ENCODE measurements around the gene MUC5B. TPM values are rescaled to one million over a fixed set of nuclear protein-coding genes. Genes with fewer than 3 reads are reported as not detected.
"Not testable (repeated sequence)": the region's sequence is repeated elsewhere in the genome, so short reads cannot be mapped to it uniquely, and the experiment has no call there.

Gene MUC5B
- total and polyA plus RNA-seq, 2 of the 13 experiments (the other 11 are each of a cell fraction or from before 2014, with no cell fraction given): 0.01 TPM; not detected in 1

DNA sequence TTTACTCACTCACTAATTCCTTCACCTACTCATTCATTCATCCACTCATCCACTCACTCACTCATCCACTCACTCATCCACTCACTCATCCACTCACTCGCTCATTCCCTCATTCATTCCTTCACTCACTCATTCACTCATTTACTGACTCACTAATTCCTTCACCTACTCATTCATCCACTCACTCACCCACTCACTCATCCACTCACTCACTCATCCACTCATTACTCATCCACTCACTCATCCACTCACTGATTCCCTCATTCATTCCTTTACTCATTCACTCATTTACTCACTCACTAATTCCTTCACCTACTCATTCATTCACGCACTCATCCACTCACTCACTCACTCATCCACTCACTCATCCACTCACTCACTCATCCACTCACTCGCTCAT is 49.5 kb upstream of the MUC5B start:
- BruUV-seq (replicated peaks); POLR2A ChIA-PET; FAIRE-seq: not testable (repeated sequence)

DNA sequence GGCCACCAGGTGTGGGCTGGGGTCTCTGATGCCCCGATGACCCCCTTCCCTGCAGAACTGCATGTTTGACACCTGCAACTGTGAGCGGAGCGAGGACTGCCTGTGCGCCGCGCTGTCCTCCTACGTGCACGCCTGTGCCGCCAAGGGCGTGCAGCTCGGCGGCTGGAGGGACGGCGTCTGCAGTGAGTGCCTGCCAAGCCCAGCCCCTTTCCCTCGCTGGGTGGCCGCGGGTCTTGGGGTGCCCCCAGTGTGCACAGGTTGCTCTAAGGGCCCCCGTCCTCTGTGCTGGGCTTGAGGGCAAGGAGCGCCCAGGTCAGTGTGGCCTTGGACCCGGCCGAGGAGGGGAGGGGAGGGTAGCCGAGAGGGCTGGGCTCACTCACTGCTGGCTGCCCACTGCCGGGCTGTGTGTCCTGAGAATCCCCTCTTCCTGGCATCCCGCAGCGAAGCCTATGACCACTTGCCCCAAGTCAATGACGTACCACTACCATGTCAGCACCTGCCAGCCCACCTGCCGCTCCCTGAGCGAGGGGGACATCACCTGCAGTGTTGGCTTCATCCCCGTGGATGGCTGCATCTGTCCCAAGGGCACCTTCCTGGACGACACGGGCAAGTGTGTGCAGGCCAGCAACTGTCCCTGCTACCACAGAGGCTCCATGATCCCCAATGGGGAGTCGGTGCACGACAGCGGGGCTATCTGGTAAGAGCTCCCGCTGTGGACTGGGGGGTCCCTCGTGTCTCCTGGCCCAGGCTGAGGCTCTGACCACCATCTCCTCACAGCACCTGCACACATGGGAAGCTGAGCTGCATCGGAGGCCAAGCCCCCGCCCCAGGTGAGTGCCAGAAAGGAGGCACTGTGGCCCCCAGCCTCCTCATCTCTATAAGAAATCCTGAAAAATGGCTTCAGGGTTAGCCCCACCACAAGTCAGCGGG is 48.2 kb upstream of the MUC5B start:
- H3K4me1 ChIP-seq (ENCODE audit: insufficient read depth, low read length): no peaks in the 10 kb centered on the region
- DNase-seq (ENCODE audit: low spot score) (no peak), FAIRE-seq (no peak), ATAC-seq (no peak)
- no peak overlapping the region for H3K9ac ChIP-seq (ENCODE audit: insufficient read depth, low read depth, low read length)
- no peak overlapping the region for H3K27ac ChIP-seq (ENCODE audit: extremely low read length, insufficient read depth, low read length)
- WGBS (ENCODE audit: low lambda C conversion rate): 53% methylated on average over 10 of the region's 39 CpGs
- ChIA-PET POLR2A (no interaction called here), CTCF (ENCODE audit: low intra/inter-chr PET ratio, low total read pairs) (no interaction called here)
- intact Hi-C loops (cut with micrococcal nuclease; ENCODE audit: unreplicated experiment): no loop called here
- H3K4me3 ChIP-seq (replicated peaks in 1 of 3; ENCODE audit: insufficient read depth in 1 of 3, low read depth in 2 of 3, low read length in 3 of 3): no peak overlapping the region
- no TSS peak for BruUV-seq (replicated peaks)
- no peak overlapping the region for H2AFZ ChIP-seq (ENCODE audit: low read length)
- in situ Hi-C loops (cut with HindIII; ENCODE audit: extremely low pct_ligation_motif_present, low pct_unique_long_range_greater_than_20kb): no loop called here
- no peaks in the 10 kb centered on the region for H3K36me3 ChIP-seq (replicated peaks in 1 of 2; ENCODE audit: control insufficient read depth in 1 of 2, insufficient read depth in 2 of 2, low read length in 2 of 2)
- H3K9me3 ChIP-seq (ENCODE audit: low read length): peaks cover 13% of the 10 kb centered on the region; the same call in 1 of the 2 replicates
- no peaks in the 10 kb centered on the region for H3K79me2 ChIP-seq (ENCODE audit: insufficient read depth, low read length)
- peaks cover 0 to 12% of the 10 kb centered on the region in 2 experiments; a peak in 2 of 5 replicates for H3K27me3 ChIP-seq (ENCODE audit: control insufficient read depth in 1 of 2, insufficient read depth in 2 of 2, low read length in 2 of 2)
- no peaks in the 10 kb centered on the region for H4K20me1 ChIP-seq (ENCODE audit: insufficient read depth, low read length)
- H3K4me2 ChIP-seq (ENCODE audit: low read depth, low read length): no peak overlapping the region
- no peak for TF ChIP-seq HDAC6 (IDR thresholded peaks at IDR 0.05; ENCODE audit: low read depth, low read length)
- TF ChIP-seq KAT7 (CRISPR knock-in tag; IDR thresholded peaks at IDR 0.05; ENCODE audit: borderline replicate concordance): no peak
- no peak for TF ChIP-seq ZKSCAN8 (CRISPR knock-in tag; IDR thresholded peaks at IDR 0.05; ENCODE audit: borderline replicate concordance)
- no peak for TF ChIP-seq ZNF749 (CRISPR knock-in tag; IDR thresholded peaks at IDR 0.05; ENCODE audit: borderline replicate concordance)
- TF ChIP-seq IKZF4 (CRISPR knock-in tag; IDR thresholded peaks at IDR 0.05; ENCODE audit: borderline replicate concordance, low read depth, not compliant biosample characterization): no peak
- TF ChIP-seq HBP1 (CRISPR knock-in tag; IDR thresholded peaks at IDR 0.05; ENCODE audit: low read depth): no peak
- no peak for TF ChIP-seq ZNF607 (CRISPR knock-in tag; IDR thresholded peaks at IDR 0.05; ENCODE audit: borderline replicate concordance)
- no peak for TF ChIP-seq NFIB (CRISPR knock-in tag; IDR thresholded peaks at IDR 0.05; ENCODE audit: borderline replicate concordance)
- TF ChIP-seq, protein P1, sequence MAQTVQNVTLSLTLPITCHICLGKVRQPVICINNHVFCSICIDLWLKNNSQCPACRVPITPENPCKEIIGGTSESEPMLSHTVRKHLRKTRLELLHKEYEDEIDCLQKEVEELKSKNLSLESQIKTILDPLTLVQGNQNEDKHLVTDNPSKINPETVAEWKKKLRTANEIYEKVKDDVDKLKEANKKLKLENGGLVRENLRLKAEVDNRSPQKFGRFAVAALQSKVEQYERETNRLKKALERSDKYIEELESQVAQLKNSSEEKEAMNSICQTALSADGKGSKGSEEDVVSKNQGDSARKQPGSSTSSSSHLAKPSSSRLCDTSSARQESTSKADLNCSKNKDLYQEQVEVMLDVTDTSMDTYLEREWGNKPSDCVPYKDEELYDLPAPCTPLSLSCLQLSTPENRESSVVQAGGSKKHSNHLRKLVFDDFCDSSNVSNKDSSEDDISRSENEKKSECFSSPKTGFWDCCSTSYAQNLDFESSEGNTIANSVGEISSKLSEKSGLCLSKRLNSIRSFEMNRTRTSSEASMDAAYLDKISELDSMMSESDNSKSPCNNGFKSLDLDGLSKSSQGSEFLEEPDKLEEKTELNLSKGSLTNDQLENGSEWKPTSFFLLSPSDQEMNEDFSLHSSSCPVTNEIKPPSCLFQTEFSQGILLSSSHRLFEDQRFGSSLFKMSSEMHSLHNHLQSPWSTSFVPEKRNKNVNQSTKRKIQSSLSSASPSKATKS (CRISPR knock-in tag; IDR thresholded peaks at IDR 0.05): no peak
- TF ChIP-seq FOSL2 (CRISPR knock-in tag; IDR thresholded peaks at IDR 0.05): no peak
- TF ChIP-seq HOXA5 (CRISPR knock-in tag; IDR thresholded peaks at IDR 0.05): no peak

More for the DNA sequence above, 49.5 kb upstream of the MUC5B start:
- H3K4me2 ChIP-seq (ENCODE audit: low read depth, low read length); in situ Hi-C loops (cut with HindIII; ENCODE audit: extremely low pct_ligation_motif_present, low pct_unique_long_range_greater_than_20kb); intact Hi-C loops (cut with micrococcal nuclease; ENCODE audit: unreplicated experiment); H3K4me1 ChIP-seq (ENCODE audit: insufficient read depth, low read length); H3K9ac ChIP-seq (ENCODE audit: insufficient read depth, low read depth, low read length); H3K4me3 ChIP-seq (replicated peaks in 1 of 3; ENCODE audit: insufficient read depth in 1 of 3, low read depth in 2 of 3, low read length in 3 of 3); H4K20me1 ChIP-seq (ENCODE audit: insufficient read depth, low read length); CTCF ChIA-PET (ENCODE audit: low intra/inter-chr PET ratio, low total read pairs); DNase-seq (ENCODE audit: low spot score); H3K79me2 ChIP-seq (ENCODE audit: insufficient read depth, low read length); H3K36me3 ChIP-seq (replicated peaks in 1 of 2; ENCODE audit: control insufficient read depth in 1 of 2, insufficient read depth in 2 of 2, low read length in 2 of 2); ATAC-seq; H2AFZ ChIP-seq (ENCODE audit: low read length); H3K27ac ChIP-seq (ENCODE audit: extremely low read length, insufficient read depth, low read length): not testable (repeated sequence)
- Histone ChIP-seq H3K9me3 (ENCODE audit: low read length) (peaks cover 13% of the 10 kb centered on the region; the same call in 1 of the 2 replicates), H3K27me3 (ENCODE audit: control insufficient read depth in 1 of 2, insufficient read depth in 2 of 2, low read length in 2 of 2) (peaks cover 0 to 11% of the 10 kb centered on the region in 2 experiments; a peak in 2 of 5 replicates)
- TF ChIP-seq ASH2L (IDR thresholded peaks at IDR 0.05; ENCODE audit: insufficient read length, low read depth, low read length): peak; percentile 61
- 10% methylated on average over 3 of the region's 3 CpGs for WGBS (ENCODE audit: low lambda C conversion rate)

All from HepG2 (cell line).